ENCODE measurements around the gene PARP14. TPM values are rescaled to one million over a fixed set of nuclear protein-coding genes. Genes with fewer than 3 reads are reported as not detected.

The PARP14 gene
- total RNA-seq, 2 donors from 2014 or later: 22.8 to 35.9 TPM

GRCh38 chr3:122770521-122771202 is 90.0 kb downstream of the PARP14 start:
- no peak overlapping the region for H3K27ac ChIP-seq
- intact Hi-C loops (cut with DNase I): no loop called here
- H3K9me3 ChIP-seq: no peaks in the 10 kb centered on the region
- no peaks in the 10 kb centered on the region for H3K4me1 ChIP-seq
- no peaks in the 10 kb centered on the region for H3K36me3 ChIP-seq
- H3K27me3 ChIP-seq: no peaks in the 10 kb centered on the region
- no peak for DNase-seq
- no peak overlapping the region for H3K9ac ChIP-seq (ENCODE audit: low read depth in 2 of 2, low read length in 2 of 2)
- no peak for TF ChIP-seq CTCF (IDR thresholded peaks at IDR 0.05)
- no peak overlapping the region for H3K4me3 ChIP-seq

DNA sequence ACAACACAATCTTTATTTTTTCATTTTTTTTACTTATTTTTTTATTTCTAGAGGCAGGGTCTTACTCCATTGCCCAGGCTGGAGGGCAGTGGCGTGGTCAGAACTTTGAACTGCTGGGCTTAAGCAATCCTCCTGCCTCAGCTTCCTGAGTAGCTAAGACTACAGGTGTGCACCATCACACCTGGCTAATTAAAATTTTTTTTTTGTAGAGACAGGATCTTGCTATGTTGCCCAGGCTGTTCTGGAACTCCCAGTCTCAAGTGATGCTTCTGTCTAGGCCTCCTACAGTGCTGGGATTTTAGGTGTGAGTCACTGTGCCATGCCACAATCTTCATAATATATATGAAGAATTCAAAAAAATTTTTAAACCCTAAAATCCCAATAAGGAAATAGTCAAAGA is 92.2 kb downstream of the PARP14 start:
- H3K4me3 ChIP-seq: no peak overlapping the region
- no peaks in the 10 kb centered on the region for H3K4me1 ChIP-seq
- no peak overlapping the region for H3K9ac ChIP-seq (ENCODE audit: low read depth in 2 of 2, low read length in 2 of 2)
- no peak for TF ChIP-seq CTCF (IDR thresholded peaks at IDR 0.05)
- no peak overlapping the region for H3K27ac ChIP-seq
- intact Hi-C loops (cut with DNase I): no loop called here
- no peaks in the 10 kb centered on the region for H3K36me3 ChIP-seq
- H3K27me3 ChIP-seq: no peaks in the 10 kb centered on the region
- DNase-seq: no peak
- no peaks in the 10 kb centered on the region for H3K9me3 ChIP-seq

DNA sequence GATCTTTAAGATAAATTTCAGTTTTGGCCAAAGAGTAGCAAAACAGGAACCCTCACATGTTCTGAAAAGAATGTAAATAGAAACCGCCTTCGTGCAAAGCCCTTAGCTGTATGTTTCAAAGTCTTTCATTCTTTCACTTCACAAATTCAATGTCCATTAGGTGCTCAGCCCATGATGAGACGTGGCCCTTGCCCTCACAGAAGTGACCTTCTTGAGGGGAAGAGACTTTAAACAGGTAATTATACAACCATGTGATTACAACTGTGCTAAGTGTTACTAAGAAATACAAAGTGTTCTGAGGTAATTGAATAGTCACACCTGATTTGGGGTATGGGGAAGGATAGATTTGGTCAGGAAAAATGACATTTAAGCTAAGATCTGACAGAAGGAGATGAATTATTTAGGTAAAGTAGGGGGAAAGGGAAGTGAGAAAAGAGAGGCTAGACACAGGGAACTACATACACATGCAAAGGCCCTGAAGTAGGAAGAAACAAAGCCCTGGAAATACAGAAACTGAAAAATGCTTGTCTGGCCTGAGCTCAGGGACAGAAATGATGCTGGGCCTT is 93.4 kb downstream of the PARP14 start:
- no peaks in the 10 kb centered on the region for H3K4me1 ChIP-seq
- no peaks in the 10 kb centered on the region for H3K9me3 ChIP-seq
- TF ChIP-seq CTCF (IDR thresholded peaks at IDR 0.05): no peak
- no peaks in the 10 kb centered on the region for H3K27me3 ChIP-seq
- no peak overlapping the region for H3K4me3 ChIP-seq
- no peaks in the 10 kb centered on the region for H3K36me3 ChIP-seq
- no peak overlapping the region for H3K9ac ChIP-seq (ENCODE audit: low read depth in 2 of 2, low read length in 2 of 2)
- peak overlapping the region; percentile 25 for H3K27ac ChIP-seq
- intact Hi-C loops (cut with DNase I): no loop called here
- no peak for DNase-seq

DNA sequence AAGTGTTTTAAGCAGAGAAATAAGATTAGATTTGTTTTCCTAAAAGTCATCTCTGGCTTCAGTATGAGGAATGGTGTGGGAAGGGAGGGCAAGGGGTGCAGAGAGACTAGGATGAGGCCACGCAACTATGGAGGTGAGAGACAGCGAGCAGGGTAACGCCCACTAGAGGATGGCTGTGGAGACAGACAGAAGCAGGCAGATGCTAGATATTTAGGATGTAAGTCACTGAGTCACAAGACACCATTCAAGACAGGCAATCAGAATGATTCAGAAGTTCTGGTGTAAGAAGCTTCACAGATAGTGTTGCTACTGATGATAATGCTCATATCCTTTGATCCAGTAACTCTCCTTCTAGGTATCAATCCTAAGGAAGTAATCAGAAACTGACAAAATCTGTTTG is 93.9 kb downstream of the PARP14 start:
- no peak overlapping the region for H3K9ac ChIP-seq (ENCODE audit: low read depth in 2 of 2, low read length in 2 of 2)
- peak overlapping the region; percentile 25 for H3K27ac ChIP-seq
- intact Hi-C loops (cut with DNase I): no loop called here
- no peaks in the 10 kb centered on the region for H3K9me3 ChIP-seq
- TF ChIP-seq CTCF (IDR thresholded peaks at IDR 0.05): no peak
- no peaks in the 10 kb centered on the region for H3K4me1 ChIP-seq
- no peaks in the 10 kb centered on the region for H3K36me3 ChIP-seq
- no peak overlapping the region for H3K4me3 ChIP-seq
- H3K27me3 ChIP-seq: no peaks in the 10 kb centered on the region
- DNase-seq: no peak

DNA sequence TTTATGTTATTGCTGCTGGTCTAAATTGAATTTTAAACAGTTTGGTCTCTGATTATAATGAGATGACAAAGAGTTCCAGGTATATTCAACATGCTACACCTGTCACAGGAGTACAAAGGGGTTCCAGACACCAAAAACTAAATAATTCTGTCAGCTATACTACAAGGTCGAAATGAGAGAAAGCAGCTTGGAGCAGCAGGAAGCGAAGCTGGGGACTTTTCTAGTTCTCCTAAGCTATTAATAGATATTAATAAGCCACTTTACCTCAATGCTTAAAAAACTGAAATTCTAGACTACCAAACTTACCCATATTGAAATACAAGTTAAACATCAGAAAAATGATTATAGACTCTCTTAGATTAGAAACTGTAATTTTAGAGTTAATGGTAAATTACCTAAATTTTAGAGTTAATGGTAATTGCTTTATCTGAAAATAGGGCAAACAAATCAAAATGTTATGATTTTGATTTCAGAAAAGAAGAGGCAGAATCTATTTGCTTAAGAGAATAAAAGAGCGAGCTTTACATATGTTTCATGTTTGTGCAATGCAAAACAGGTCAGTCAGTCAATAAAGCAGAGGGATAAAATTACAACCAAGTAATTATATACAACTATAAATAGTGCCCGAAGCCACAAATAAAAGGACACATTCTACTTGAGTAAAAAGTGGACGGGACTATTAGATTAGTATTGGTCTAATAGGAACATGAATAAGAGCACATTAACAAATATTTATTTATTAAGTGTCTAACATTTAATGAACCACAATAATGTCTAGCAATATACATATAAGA is 96.2 kb downstream of the PARP14 start:
- intact Hi-C loops (cut with DNase I): no loop called here

More for the DNA sequence above, 96.2 kb downstream of the PARP14 start:
- H3K27ac ChIP-seq: no peak overlapping the region
- no peak for TF ChIP-seq CTCF (IDR thresholded peaks at IDR 0.05)
- H3K4me1 ChIP-seq: no peaks in the 10 kb centered on the region
- no peaks in the 10 kb centered on the region for H3K27me3 ChIP-seq
- no peak for DNase-seq
- H3K9me3 ChIP-seq: no peaks in the 10 kb centered on the region
- H3K36me3 ChIP-seq: no peaks in the 10 kb centered on the region
- no peak overlapping the region for H3K4me3 ChIP-seq
- H3K9ac ChIP-seq (ENCODE audit: low read depth in 2 of 2, low read length in 2 of 2): no peak overlapping the region

Measured in colonic mucosa (tissue), 4 donors.